DMS114 treated with DMSO at 0.1 percent for 48 hours (cell line): ENCODE results near the gene FNBP1L.
"Not testable (repeated sequence)": the region's sequence is repeated elsewhere in the genome, so short reads cannot be mapped to it uniquely, and the experiment has no call there.

Source experiments
- DNase-seq: peaks from one replicate; lab custom pipeline; 2025; ENCODE audit not compliant: unreplicated experiment; lab: John Stamatoyannopoulos, UW

Gene FNBP1L

GRCh38 chr1:93442741-93443140, 5.2 kb upstream of the FNBP1L start:
- DNase-seq, result no peak

- DNase-seq, result no peak
Measured at GRCh38 chr1:93443454-93443853, 4.5 kb upstream of the FNBP1L start.

GRCh38 chr1:93446837-93447451, 974 bp upstream of the FNBP1L start:
- DNase-seq, result no peak

GRCh38 chr1:93448292-93448982, 519 bp downstream of the FNBP1L start:
- DNase-seq, result no peak

GRCh38 chr1:93448983-93449804, 1.3 kb downstream of the FNBP1L start:
- peak; percentile 31 for DNase-seq

GRCh38 chr1:93450321-93450720, 2.4 kb downstream of the FNBP1L start:
- no peak for DNase-seq

GRCh38 chr1:93453911-93454310, 6.0 kb downstream of the FNBP1L start:
- no peak for DNase-seq

- no peak for DNase-seq
Measured at GRCh38 chr1:93459126-93459525, 11.2 kb downstream of the FNBP1L start.

- DNase-seq, result no peak
Measured at GRCh38 chr1:93461236-93461635, 13.3 kb downstream of the FNBP1L start.

- no peak for DNase-seq
Measured at GRCh38 chr1:93463960-93464359, 16.0 kb downstream of the FNBP1L start.

- not testable (repeated sequence) for DNase-seq
Measured at GRCh38 chr1:93465371-93466082, 17.6 kb downstream of the FNBP1L start.

- no peak for DNase-seq
Measured at GRCh38 chr1:93467606-93468005, 19.7 kb downstream of the FNBP1L start.

GRCh38 chr1:93468662-93469061, 20.7 kb downstream of the FNBP1L start:
- DNase-seq, result no peak

GRCh38 chr1:93469223-93469622, 21.3 kb downstream of the FNBP1L start:
- DNase-seq, result not testable (repeated sequence)

- DNase-seq, result no peak
Measured at GRCh38 chr1:93471284-93471683, 23.4 kb downstream of the FNBP1L start.

- no peak for DNase-seq
Measured at GRCh38 chr1:93471911-93472310, 24.0 kb downstream of the FNBP1L start.

GRCh38 chr1:93474321-93474720, 26.4 kb downstream of the FNBP1L start:
- DNase-seq, result no peak

- no peak for DNase-seq
Measured at GRCh38 chr1:93475681-93476080, 27.8 kb downstream of the FNBP1L start.

GRCh38 chr1:93479133-93479745, 31.3 kb downstream of the FNBP1L start:
- DNase-seq, result not testable (repeated sequence)

GRCh38 chr1:93481899-93482298, 34.0 kb downstream of the FNBP1L start:
- DNase-seq, result not testable (repeated sequence)

- DNase-seq, result no peak
Measured at GRCh38 chr1:93483200-93483599, 35.3 kb downstream of the FNBP1L start.
